NCI-H1417 (cell line): ENCODE measurements around the gene PLCL2.
A peak's percentile ranks its signal among the peaks of the same experiment; 100 is the strongest.
"Not testable (repeated sequence)": the region's sequence is repeated elsewhere in the genome, so short reads cannot be mapped to it uniquely, and the experiment has no call there.

Experiments
- DNase-seq, 3 experiments: peaks; one replicate each; lab custom pipeline; 2025; lab: John Stamatoyannopoulos, UW

PLCL2 gene

DNA sequence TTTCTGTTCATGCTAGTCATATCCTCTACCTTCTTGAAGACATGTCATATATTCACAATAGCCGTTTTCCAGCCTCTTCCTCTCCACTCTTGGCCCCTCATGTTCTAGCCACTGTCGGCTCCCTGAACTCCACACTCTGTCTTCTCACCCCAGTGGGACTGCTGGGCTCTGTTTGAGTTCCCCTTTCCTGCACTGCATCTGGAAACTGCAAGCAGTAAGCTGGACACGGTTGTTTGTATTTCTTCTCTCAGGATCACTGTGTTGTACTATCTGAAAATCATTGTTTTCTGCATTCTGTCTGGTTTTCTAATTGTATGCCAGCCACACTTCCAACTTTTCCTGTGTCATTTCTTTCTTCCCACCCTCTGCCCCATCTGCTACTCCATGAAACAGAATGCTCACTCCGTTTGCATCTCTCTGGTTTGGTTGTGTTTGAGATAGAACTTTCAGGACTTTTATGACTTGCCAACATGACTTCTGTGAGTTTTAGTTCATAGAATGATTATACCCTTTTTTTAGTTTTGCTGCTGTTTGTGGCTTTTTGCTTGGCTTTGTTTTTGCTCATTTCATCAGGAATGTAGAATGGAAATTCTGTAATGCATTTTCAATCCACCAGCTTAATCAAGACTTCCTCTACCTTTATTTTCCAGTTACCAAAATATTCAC lies 192.3 kb downstream of the PLCL2 start:
- no peak for DNase-seq

DNA sequence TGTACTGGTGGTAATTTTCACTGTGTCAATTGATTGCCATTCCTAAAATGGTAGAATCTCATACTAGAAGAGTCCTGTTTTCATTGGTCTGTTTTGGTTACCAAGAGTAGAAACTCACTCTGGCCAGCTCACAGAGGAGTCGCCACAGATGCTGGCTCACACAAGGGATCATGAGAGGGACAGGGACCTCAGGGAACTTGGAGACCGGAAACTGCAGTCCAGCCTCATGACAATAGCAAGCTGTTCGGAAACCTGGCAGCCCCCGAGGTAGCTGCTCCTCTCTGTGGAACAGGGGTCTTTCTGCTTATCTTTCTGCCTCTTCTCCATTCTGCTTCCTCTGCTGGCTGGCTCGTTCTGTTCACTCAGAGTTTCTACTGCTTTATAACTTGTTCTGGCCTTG lies 192.9 kb downstream of the PLCL2 start:
- DNase-seq: no peak

DNA sequence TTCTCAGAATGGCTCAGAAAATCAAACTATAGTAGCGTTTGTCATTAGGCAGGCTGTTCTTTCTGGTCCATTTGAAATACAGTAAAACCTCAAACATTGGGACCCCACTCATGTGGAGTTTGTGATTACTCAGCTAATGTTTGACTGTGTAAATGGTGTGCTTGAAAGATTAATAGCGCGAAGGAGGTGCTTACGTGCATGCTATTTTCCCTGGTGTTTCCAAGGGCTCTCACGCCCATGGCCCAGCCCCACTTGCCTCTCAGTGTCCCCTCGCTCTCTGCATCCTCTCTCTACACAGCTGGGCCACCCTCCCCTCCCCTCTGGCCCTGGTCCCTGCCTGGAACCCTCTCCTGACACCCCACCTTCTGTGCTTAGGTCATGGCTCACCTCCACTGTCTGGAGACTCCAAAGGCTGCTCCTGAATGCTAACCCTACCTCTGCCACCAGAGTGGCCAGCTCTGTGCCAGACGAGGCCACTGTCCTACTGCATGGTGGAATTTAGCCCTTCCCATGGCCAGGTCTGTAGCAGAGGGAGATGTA lies 194.2 kb downstream of the PLCL2 start:
- peak; percentile 31 to 65 (median 59) for DNase-seq

DNA sequence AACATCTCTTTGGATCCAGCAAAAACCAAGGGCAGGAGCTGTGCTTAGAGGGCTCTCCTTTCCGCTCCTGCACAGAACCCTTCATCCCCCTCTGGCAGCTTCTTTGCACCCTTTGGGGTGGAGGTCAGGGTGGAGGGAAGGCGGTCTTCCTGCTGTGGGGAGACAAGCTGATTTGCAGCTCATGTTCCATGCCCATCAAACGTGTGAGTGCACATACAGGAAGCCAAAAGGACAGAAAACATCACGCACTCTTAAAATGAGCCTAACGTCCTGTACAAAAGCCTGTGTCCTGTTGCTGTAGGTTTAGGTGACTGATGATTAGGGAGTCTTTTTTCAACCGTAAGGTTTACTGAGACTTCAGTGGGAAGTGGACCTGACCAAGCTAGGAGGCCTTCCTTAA lies 195.2 kb downstream of the PLCL2 start:
- no peak for DNase-seq

DNA sequence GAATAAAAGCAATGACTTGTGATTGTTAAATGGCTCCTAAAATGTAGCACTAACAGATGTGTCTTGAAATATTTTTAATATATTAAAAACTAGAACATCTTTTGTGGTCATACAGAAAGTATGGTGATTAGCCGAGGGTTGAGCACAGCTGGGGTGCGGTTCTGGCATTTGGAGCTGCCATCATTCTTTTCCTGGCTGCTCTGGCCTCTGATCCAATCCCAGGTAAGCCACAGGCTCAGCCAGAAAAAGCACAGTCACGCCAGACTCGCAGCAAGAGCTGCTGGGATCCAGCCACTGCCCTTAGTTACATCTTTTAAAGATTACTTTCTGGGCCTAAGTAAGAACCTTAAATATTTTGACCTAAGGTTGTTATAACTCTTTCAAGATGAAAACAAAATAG lies 196.8 kb downstream of the PLCL2 start:
- no peak for DNase-seq

DNA sequence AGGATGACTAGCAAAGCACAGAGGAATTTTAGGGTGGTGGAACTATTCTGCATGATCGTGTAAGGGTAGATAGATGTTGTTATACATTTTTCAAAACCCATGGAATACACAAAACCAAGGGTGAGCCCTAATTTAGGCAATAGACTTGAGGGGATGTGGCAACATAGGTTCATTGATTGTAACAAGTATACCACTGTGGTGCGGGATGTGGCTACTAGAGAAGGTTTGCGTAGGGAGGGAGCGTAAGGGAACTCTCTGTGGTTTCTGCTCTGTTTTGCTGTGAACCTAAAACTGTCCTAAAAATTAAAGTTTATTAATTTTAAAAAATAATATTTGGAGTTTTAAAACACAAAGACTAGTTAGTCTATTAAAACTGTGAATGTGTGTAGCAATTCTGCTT lies 202.8 kb downstream of the PLCL2 start:
- DNase-seq: no peak

DNA sequence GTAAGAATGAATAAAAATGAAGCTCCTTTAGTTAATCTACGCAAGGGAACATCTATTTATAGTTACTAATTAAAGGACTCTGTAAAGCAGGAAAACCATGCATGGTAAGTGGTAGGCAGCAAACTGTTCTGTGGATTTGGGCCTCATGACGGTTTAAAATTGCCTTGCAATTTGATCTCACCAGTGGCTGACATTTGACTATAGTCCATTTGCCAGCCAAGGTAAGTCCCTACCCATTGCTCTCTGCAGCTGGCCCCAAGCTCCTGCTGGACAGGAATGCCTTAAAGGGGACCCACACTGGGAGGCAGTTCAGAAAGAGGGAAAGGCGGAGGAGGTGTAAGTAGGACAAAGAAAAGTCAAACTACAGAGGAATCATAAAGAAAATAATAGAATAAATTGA lies 203.3 kb downstream of the PLCL2 start:
- no peak for DNase-seq

DNA sequence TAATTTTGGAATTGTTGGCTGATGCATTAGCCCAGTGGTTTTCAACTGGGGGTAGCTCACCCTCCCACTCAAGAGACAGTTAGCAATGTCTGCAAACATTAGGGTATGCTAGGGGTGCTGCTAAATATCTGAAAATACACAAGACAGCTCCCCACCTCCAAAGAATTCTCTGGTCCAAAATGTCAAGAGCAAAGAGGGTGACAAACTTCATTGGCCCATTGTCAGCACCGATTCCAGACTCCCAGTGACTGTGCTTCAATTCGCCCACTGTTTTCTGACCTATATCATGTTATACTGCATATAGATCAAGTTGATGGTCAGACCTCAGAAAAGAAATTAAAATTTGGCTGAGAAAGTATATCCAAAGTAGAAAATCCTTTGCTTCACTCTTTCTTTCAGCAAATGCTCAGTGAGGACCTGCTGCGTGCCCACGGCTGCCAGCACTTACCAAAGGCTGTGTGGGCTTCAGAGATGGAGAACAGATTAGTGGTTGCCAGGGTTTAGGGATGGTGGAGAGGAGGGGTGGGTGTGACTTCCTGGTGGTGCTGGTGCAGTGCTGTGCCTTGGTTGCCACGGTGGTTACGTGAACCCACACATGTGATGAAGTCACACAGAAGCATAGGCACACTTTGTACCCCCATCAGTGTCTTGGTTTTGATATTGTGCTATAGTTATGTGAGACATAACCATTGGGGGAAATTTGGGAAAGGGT lies 204.0 kb downstream of the PLCL2 start:
- DNase-seq: no peak

DNA sequence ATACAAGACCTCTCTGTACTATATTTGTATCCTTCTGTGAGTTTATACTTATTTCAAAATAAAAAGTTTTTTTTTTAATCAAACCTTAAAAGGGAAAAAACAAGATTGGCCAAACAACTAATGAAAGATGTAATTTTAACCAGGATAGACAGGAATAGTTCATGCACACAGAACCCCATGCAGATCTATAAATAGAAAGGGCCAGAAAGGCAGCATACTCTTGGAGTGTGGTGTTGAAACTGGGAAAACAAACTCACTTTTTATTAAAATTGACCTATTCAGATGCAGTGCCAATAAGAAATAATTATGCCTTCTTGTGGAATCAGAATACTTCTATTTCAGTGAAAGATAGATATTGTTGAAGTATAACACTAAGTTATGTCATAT lies 204.6 kb downstream of the PLCL2 start:
- no peak for DNase-seq

DNA sequence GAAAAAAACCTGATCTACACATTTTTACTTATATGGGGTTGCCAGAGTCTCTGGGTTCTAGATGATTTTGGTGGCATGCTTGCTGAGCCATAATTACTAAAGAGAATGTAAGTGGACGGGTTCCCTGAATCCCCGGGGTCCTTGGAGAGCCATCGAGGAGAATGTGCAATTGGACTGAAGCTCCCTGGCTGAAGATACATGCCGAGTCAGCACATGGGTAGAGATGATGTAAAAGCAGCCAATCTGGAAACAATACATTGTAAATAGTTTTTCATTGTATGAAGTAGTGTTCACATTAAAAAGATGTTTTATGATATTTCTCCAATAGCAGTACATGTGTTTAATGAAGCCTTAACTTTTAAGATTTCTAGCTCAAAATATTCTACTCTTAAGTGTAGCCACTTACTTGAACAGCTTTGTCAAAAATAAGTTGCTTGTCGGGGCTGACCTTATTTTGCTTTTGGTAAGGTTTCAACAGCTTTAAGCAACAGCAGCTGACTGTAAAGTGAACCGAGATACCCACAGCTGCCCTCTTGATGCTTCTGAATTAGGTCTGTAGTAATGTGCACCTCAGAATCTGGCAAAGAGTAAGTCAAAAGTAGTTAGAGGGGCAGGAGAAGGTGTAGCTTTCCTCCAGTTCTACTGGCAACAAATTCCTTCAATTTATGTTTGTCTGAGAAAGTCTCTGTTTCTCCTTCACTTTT lies 205.7 kb downstream of the PLCL2 start:
- DNase-seq: no peak

DNA sequence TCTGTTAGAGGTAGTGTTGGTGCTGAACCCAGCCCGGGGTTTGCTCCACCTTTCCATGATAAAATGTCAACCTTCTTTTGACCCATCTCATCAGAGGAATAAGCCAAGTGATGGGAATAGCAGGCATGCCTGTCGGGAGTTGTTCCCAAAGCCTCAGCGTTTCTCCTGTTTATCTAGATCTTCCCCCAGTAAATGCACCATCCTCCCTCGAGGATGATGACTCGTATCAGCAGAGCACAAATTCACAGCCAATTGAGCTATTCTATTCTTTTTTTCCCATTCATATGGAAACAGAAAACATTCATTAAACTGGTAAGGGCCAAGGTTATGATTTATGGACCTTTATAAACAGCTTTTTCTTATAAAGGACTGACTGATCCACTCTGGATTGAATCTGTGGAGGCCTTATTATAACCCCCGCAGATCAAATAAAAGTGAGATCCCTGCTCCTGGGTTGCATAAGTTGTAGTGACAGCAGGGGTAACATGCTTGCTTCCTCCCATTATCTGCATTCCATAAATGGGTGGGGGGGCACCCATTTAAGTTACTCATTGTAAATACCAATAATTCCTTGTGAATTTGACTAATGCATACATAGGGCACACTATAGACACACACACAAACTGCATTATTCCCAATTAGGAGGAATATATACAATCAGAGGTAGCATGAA lies 207.3 kb downstream of the PLCL2 start:
- no peak for DNase-seq

DNA sequence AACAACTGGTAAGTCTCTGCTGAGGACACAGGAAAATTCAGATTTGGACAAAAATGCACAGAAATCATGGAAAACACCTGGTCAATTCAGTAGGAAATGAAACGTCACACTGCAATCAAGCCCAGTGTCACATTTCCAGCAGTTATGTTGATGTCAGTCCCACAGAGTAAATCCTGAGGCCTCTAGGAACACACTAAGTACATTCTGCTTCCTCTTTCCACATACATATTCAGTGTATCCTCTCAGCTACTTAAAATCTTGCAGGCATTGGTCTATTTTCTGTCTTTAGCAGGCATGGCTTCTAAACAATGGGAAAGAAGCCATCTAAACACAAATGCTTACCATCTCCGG lies 207.8 kb downstream of the PLCL2 start:
- no peak for DNase-seq

DNA sequence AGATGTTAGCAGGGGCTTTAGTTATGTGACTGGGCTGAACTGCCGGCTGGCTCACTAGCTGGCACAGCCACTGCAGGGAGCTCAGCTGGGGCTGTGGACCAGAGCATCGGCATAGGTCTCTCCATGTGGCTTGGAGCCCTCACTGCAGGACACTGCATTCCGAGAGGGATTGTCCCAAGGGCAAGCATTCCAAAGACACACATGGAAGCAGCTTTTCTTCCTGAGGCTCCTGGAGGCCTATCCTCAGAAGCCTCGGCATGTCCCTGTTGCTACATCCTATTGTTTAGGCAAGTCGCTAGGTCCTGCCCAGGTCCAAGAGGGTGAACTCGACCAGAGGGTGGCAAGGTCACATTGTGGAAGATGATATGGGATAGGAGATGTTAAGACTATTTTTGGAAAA lies 209.8 kb downstream of the PLCL2 start:
- no peak for DNase-seq

DNA sequence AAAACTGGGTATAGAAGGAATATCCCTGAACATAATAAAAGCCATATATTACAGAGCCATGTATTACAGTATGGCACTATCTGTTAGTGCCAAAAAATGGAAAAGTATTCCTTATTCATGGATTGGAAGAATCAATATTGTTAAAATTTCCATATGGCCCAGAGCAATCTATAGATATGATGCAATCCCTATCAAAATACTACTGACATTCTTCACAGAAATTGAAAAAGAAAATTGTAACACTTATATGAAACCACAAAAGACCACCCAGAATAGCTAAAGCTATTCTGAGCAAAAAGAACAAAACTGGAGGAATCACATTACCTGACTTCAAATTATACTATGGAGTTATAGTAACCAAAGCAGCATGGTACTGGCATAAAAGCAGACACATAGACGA lies 218.8 kb downstream of the PLCL2 start:
- no peak for DNase-seq

DNA sequence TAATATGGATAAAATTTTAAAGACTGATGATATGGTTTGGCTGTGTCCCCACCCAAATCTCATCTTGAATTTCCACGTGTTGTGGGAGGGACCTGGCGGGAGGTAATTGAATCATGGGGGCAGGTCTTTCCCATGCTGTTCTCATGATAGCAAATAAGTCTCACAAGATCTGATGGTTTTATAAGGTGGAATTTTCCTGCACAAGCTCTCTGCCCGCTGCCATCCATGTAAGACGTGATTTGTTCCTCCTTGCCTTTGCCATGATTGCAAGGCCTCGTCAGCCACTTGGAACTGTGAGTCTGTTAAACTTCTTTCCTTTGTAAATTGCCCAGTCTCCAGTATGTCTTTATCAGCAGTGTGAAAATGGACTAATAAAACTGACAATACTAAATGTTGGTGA lies 222.0 kb downstream of the PLCL2 start:
- not testable (repeated sequence) for DNase-seq

DNA sequence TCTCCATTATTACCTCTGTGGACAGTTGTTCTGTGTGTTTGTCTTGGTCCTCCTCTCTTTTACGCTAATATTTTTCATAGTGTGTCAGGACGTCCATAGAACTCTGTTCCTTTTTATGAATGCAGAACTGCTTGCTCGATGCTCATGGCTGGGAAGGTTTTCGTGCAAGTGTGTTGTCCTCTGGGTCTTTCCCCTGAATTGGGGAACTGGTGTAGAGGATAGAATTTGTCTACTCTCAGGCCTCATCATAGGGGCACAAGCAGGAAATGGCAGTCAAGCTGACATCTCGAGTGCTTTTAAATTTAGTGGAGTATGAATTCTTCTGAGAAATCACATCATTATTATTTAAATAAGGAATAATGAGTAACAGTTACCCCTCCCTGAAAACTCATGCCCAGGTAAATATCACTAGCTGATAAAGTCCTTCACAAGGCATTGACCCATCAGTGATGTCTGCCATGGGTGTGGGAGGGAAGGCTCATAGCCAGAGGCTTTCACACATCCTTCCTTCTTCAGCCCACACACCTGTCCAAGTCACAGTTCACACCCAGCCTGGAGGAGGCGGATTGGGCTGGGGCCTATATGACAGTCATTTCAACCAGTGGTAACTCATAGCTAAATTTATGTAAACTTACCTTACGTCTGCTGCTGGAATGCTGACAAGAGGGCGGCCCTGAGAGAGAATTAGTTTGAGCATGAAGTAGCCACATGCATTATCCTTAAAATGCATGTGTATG lies 226.1 kb downstream of the PLCL2 start:
- no peak for DNase-seq

DNA sequence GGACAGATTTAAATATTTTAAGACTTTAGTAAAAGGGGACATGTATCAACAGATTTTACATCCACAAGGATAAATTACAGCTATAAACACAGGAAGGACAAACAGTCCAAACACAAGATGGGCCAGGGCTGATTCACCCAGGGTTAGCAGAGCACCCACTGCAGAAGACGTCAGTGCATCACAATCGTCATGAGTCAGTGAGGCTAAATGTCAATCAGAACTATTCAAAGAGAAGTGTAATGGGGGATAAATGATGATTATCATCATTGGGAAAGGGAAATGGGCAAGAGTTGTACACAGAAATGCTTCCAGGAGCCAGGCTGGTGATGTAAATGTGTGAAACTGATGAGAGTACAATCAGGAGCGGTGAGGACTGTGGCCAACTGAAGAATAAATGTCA lies 226.8 kb downstream of the PLCL2 start:
- no peak for DNase-seq

DNA sequence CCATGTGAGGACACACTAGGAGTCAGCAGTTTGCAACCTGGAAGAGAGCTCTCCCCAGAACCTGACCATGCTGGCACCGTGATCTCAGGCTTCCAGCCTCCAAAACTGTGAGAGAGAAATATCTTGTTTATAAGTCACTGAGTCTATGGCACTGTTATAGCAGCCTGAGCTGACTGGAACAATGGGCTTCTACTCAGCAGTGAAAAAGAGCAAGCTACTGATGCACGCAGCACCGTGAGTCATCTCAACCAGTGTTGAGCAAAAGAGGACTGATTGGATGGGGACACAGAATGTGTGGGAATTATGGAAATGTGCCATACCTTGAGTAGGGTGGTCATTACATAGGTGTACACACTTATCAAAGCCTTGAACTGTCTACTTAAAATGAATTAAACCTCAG lies 230.4 kb downstream of the PLCL2 start:
- DNase-seq: no peak

DNA sequence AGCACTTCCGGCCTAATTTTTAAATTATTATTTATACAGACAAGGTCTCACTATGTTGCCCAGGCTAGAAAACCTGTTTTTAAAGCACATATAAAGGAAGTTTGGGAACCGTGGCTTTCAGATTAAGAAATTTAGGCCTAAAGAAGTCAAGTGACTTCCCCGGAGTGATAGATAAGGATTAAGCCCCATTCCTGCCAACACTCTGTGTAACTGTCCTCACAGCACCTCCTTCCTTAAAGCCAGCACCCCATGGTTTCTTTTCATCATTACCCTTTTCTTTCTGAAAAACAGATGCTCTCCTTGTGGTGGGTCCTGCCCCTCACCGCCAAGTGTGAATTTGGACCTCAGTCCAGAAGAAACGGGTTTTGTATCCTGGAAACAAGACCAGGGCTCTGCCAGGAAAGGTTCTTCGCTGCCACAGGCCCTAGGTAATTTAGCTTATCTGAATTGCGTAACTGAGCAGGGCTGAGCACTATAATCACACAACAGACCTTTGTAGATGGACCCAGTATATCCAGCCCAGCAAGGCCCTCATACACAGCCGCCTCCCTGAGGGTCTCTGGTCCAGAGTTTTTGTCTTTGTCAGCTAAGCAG lies 231.3 kb downstream of the PLCL2 start:
- DNase-seq: no peak

DNA sequence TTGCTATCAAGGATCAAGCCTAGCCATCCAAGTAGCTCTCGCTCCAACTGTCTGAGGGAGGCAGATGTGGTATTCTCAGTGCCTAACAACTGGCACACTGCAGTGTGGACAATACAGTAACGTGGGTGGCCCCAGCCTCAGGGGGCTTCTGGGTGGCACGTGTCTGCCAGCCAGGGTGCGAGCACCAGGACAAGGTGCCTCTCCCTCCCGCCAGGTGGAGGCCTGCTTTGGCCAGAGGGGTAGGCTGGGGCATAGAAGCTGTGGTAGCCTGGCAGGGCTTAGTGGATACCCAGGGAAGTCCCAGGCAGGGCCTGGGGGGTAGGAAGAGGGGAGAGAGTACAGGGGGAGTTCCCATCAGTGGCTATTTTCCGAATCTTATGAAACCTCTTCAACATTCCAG lies 234.0 kb downstream of the PLCL2 start:
- no peak for DNase-seq
